ENCODE data around the gene NENF.

NENF gene

DNA sequence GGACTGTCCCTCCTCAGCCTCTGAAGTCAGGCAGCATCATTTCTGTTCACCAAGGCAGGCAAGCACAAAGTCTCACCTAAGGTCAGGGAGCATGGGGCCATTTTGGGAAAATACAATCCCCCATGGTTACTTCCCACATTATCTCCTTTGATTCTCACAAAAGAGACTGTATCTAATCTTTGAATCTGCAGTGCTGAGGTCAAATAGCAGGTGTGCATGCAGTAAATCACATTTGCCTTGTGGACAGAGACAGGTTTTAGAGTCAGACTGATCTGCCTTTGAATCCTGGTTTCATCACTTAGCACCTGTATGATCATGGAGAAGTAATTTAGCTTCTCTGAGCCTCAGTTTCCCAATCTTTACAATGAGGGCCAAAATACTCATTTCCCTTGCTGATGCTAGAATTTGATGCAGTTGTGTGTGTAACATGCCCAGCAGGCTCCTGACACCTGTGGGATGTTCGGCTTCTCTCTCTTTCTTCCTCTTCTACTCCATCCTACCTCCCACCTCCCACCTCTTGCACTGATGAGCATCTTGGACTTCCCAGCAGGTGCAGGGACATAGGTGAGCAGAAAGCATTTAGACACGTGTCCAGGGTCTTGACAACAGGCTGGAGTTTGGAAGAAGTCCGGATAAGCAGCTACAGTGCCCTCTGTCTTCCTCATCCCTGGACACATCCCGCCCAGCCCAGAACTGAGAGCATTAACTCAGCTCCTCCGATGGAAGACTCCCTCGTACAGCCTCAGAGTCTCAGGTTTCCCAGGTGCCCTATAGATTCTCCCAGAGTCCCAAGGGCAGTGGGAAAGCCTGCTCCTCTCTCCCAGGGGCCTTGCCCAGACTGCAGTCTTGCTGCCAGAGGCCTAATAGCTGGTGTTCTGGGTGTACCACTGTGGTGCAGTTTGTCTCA, 18.9 kb downstream of the NENF start:
- H3K4me3 ChIP-seq (ENCODE audit: low read depth, low read length) = no peak overlapping the region
- DNase-seq (ENCODE audit: low read depth, low spot score) = no peak
- in situ Hi-C loops (cut with HindIII; ENCODE audit: low sequenced_read_pairs) = no loop called here
- TF ChIP-seq, protein P1, sequence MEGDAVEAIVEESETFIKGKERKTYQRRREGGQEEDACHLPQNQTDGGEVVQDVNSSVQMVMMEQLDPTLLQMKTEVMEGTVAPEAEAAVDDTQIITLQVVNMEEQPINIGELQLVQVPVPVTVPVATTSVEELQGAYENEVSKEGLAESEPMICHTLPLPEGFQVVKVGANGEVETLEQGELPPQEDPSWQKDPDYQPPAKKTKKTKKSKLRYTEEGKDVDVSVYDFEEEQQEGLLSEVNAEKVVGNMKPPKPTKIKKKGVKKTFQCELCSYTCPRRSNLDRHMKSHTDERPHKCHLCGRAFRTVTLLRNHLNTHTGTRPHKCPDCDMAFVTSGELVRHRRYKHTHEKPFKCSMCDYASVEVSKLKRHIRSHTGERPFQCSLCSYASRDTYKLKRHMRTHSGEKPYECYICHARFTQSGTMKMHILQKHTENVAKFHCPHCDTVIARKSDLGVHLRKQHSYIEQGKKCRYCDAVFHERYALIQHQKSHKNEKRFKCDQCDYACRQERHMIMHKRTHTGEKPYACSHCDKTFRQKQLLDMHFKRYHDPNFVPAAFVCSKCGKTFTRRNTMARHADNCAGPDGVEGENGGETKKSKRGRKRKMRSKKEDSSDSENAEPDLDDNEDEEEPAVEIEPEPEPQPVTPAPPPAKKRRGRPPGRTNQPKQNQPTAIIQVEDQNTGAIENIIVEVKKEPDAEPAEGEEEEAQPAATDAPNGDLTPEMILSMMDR (IDR thresholded peaks at IDR 0.05; ENCODE audit: low read depth, low read length) = no peak

GRCh38 chr1:212452323-212453155, 19.8 kb downstream of the NENF start:
- TF ChIP-seq, protein P1 (IDR thresholded peaks at IDR 0.05; ENCODE audit: low read depth, low read length) = no peak
- no peak overlapping the region for H3K4me3 ChIP-seq (ENCODE audit: low read depth, low read length)
- in situ Hi-C loops (cut with HindIII; ENCODE audit: low sequenced_read_pairs) = no loop called here
- peak; percentile 78 for DNase-seq (ENCODE audit: low read depth, low spot score)

DNA sequence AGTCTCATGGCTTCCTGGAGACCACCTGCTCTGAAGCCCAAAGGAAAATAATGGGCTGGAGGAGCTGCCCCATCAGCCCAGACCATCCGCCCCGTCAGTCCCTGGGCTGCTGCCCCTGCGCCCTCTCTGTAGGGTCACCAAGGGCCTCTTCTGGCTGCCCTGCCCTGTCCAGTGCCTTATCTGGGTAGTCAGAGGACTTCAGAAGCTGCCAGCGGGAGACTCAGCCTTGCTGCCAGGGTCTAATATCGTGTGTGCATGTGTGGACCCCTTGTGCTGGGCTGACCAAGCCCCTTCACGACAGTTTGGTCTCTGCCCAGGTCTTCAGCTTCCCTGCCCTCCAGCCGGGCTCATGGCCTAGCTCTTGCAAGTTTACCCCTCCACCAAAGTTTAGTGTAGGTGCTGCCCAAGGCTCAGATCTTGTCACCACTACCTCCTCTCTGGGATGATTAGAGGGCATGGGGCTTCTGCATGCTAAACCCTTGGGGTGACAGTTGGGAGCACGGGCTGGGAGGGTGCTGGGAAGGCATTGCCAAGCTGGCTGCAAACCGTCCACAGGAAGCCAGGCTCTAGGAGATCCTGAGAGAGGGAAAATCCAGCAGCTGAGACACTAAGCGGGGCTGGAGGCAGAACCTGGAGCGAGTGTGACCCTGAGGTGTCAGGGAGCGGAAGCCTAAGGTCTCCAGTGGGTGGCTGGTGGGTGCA, 20.6 kb downstream of the NENF start:
- no peak overlapping the region for H3K4me3 ChIP-seq (ENCODE audit: low read depth, low read length)
- TF ChIP-seq, protein P1 (IDR thresholded peaks at IDR 0.05; ENCODE audit: low read depth, low read length) = no peak
- in situ Hi-C loops (cut with HindIII; ENCODE audit: low sequenced_read_pairs) = no loop called here
- no peak for DNase-seq (ENCODE audit: low read depth, low spot score)

DNA sequence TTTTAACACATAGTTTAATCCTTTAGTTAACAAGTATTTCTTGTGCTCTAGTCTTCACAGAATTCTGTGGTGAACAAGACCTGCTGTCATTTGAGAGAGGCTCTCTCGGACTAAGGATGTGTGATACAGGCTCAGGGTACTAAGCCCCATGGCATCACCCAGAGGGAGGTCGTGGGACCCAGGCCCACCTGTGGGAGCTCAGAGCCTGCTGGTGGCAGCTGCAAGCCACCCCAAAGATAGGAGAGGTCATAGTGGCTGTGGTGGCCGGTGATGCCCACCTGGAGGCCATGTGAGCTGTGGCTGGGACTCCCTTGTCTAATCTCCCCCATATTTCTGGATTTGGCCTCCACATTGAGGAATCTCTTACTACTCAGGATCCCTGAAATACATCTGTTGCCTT, 22.0 kb downstream of the NENF start:
- no peak for DNase-seq (ENCODE audit: low read depth, low spot score)
- H3K4me3 ChIP-seq (ENCODE audit: low read depth, low read length) = no peak overlapping the region
- TF ChIP-seq, protein P1 (IDR thresholded peaks at IDR 0.05; ENCODE audit: low read depth, low read length) = no peak
- in situ Hi-C loops (cut with HindIII; ENCODE audit: low sequenced_read_pairs) = no loop called here

GRCh38 chr1:212455401-212455800, 22.7 kb downstream of the NENF start:
- in situ Hi-C loops (cut with HindIII; ENCODE audit: low sequenced_read_pairs) = no loop called here
- TF ChIP-seq, protein P1 (IDR thresholded peaks at IDR 0.05; ENCODE audit: low read depth, low read length) = no peak
- no peak overlapping the region for H3K4me3 ChIP-seq (ENCODE audit: low read depth, low read length)
- DNase-seq (ENCODE audit: low read depth, low spot score) = no peak
